GM10266 (cell line): Measurements from ENCODE around the gene KLHL29.
"Not testable (repeated sequence)": the region's sequence is repeated elsewhere in the genome, so short reads cannot be mapped to it uniquely, and the experiment has no call there.

Source experiments
- DNase-seq: peaks from one replicate; pipeline ENCODE4 v3.0.0; 2012; ENCODE audit errors: extremely low spot score
- TF ChIP-seq, protein P1 (sequence below): IDR thresholded peaks from 2 replicates; pipeline ENCODE4 v1.5.1; 2012; ENCODE audit warnings: mild to moderate bottlenecking, low read depth; ENCODE audit not compliant: control insufficient read depth, insufficient read depth; ENCODE audit errors: missing control alignments

The KLHL29 gene

DNA sequence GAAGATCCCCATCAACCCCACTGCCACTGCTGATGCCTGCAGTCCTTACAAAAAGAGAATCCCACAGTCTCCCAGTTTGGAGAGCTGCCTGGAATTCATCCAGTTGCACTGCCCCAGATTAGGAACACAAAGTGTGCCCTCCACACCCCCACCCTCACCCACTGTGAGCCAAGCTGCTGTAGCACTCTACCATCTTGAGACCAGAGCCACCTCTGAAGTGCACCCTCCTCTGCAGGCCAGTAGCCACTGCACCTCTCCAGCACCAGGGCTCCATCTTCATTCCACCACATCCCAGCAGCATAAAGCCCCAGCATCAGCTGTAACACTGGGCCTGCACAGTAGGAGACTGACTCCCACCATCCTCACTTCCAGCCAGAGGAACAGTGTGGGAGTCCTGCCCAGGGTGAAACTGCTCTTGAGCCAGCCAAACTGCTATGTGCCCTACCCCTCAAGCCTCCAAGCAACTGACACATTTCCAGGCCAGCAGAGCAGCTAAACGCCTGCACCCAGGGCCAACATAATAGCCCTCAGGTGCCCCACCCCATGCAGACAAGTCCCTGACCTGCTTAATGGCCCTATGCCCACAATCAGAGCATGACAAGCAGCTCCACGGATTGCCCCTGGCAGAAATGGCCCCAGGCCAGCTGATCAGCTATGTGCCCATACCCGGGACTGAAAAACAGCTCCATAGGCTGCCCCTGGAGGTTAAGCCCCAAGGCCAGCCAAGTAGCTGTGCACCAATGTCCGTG, 335.9 kb downstream of the KLHL29 start:
- no peak for DNase-seq
- TF ChIP-seq, protein P1, sequence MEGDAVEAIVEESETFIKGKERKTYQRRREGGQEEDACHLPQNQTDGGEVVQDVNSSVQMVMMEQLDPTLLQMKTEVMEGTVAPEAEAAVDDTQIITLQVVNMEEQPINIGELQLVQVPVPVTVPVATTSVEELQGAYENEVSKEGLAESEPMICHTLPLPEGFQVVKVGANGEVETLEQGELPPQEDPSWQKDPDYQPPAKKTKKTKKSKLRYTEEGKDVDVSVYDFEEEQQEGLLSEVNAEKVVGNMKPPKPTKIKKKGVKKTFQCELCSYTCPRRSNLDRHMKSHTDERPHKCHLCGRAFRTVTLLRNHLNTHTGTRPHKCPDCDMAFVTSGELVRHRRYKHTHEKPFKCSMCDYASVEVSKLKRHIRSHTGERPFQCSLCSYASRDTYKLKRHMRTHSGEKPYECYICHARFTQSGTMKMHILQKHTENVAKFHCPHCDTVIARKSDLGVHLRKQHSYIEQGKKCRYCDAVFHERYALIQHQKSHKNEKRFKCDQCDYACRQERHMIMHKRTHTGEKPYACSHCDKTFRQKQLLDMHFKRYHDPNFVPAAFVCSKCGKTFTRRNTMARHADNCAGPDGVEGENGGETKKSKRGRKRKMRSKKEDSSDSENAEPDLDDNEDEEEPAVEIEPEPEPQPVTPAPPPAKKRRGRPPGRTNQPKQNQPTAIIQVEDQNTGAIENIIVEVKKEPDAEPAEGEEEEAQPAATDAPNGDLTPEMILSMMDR = no peak

DNA sequence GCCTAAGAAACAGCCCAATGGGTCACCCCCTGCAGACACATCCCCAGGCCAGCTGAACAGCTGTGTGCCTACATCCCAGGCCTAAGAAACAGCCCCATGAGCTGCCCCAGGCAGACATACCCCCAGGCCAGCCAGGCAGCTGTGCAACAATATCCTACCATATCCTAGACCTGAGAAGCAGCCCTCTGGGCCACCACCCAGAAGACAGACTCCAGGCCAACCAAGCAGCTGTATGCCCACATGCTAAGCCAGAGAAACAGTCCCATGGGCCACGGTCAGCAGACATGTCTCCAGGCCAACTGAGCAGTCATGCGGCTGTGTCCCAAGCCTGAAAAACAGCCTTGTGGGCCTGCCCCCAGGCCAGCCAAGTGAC, 336.5 kb downstream of the KLHL29 start:
- no peak for DNase-seq
- TF ChIP-seq, protein P1 = no peak

DNA sequence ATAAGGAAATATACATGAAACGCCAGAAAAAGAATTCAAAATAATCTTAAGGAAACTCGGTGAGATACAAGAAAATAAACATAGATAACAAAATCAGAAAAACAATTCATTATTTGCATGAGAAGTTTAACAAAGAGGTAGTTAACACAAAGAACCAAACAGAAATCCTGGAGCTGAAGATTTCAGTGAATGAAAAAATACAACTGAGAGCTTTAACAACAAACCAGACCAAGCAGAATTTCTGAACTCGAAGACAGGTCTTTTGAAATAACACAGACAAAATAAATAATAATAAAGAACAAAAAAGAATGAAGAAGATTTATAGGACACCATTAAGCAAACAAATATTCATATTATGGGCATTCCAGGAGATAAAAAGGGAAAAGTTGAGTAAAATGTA, 337.3 kb downstream of the KLHL29 start:
- no peak for DNase-seq
- TF ChIP-seq, protein P1 = no peak

DNA sequence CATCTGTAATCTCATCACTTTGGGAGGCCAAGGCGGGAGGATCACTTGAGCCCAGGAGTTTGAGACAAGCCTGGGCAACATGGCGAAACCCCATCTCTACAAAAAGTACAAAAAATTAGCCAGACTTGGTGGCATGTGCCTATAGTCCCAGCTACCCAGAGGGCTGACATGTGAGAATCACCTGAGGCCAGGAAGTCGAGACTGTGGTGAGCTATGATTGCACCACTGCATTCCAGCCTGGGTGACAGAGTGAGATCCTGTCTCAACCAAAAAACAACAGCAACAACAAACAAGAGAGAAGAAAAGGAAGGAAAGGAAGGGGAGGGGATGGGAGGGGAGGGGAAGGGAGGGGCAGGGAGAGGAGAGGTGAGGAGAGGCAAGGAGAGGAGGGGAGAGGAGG, 338.1 kb downstream of the KLHL29 start:
- not testable (repeated sequence) for DNase-seq

DNA sequence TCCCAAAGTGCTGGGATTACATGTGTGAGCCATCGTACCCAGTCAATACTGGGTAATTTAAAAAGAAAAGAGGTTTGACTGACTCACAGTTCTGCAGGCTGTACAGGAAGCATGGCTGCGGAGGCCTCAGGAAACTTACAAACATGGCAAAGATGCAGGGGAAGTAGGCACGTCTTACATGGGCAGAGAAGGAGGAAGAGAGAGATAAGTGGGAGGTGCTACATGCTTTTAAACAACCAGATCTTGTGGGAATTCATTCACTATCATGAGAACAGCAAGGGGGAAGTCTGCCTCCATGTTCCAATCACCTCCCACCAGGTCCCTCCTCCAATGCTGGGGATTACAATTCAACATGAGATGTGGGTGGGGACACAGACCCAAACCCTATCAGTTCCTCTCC, 349.4 kb downstream of the KLHL29 start:
- TF ChIP-seq, protein P1 = no peak
- DNase-seq = no peak

DNA sequence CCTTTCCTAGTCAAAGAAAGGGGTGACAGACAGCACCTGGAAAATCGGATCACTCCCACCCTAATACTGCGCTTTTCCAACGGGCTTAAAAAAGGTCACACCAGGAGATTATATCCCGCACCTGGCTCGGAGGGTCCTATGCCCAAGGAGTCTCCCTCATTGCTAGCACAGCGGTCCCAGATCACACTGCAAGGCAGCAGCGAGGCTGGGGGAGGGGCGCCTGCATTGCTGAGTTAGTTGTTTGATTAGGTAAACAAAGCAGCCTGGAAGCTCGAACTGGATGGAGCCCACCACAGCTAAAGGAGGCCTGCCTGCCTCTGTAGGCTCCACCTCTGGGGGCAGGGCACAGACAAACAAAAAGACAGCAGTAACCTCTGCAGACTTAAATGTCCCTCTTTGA, 351.8 kb downstream of the KLHL29 start:
- DNase-seq = not testable (repeated sequence)

DNA sequence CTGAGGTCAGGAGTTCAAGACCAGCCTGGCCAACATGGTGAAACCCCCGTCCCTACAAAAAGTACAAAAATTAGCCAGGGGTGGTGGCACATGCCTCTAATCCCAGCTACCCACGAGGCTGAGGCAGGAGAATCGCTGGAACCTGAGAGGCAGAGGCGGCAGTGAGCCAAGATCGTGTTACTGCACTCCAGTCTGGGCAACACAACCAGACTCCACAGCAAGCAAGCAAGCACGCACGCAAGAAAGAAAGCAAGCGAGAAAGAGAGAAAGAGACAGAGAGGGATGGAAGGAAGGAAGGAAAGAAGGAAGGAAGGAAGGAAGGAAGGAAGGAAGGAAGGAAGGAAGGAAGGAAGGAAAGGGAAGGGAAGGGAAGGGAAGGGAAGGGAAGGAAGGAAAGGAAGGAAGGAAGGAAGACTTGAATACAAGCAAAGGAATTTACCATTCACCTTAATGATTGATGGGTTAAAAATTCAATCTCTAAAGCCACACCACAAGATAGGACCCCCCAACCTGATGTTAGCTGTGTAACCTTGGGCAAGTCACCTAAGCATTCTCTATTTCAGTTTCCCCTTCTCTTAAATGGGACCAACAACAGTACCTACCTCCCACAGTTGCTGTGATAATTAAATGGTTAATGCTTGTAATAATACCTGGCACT, 360.2 kb downstream of the KLHL29 start:
- TF ChIP-seq, protein P1 = no peak
- no peak for DNase-seq

DNA sequence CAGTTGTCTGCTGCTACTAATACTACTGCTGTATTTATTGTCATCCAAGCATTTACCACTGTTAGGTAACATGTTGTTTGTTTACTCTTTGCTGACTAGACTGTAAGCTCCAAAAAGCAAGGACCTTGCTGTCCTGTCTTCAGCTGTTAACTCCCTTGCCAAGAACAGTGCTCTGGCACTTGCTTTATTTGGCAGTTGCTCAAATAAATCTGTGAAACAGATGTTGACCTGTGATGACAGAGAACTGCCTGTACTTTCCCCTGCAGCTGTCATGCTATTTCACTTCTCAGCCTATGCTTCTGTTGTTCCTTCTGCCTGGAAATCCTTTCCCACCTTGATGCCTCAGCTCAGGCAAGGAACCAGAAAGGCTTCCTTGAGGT, 360.7 kb downstream of the KLHL29 start:
- no peak for DNase-seq
- TF ChIP-seq, protein P1 = no peak
